H9 (cell line): ENCODE data around the gene ZNF593. TPM values are rescaled to one million over a fixed set of nuclear protein-coding genes. Genes with fewer than 3 reads are reported as not detected.

Experiments used
- DNase-seq: peaks from one replicate; pipeline ENCODE4 v3.0.0-alpha.2; 2017
- H2AFZ ChIP-seq: one replicate; pipeline ENCODE4 v1.6.1; 2013; ENCODE audit warnings: mild to moderate bottlenecking, low read length, control low read depth, moderate library complexity
- H2AK5ac ChIP-seq: 2 replicates; pipeline ENCODE4 v1.6.1; 2013; ENCODE audit warnings: low read length, control low read depth, mixed read lengths; ENCODE audit not compliant: insufficient read length
- H2BK120ac ChIP-seq: one replicate; pipeline ENCODE4 v1.6.1; 2013; ENCODE audit warnings: low read depth, mild to moderate bottlenecking, low read length, control low read depth, inconsistent platforms; ENCODE audit not compliant: poor library complexity, severe bottlenecking
- H2BK12ac ChIP-seq: 2 replicates; pipeline ENCODE4 v1.6.1; 2013; ENCODE audit warnings: low read length, control low read depth, mixed read lengths, low read depth; ENCODE audit not compliant: insufficient read length
- H2BK15ac ChIP-seq: 2 replicates; pipeline ENCODE4 v1.6.1; 2013; ENCODE audit warnings: low read depth, low read length, control low read depth
- H2BK20ac ChIP-seq: one replicate; pipeline ENCODE4 v1.6.1; 2013; ENCODE audit warnings: low read depth, mild to moderate bottlenecking, low read length, control low read depth, inconsistent platforms; ENCODE audit not compliant: poor library complexity, severe bottlenecking
- H2BK5ac ChIP-seq: 2 replicates; pipeline ENCODE4 v1.6.1; 2013; ENCODE audit warnings: low read length, control low read depth, mixed read lengths; ENCODE audit not compliant: insufficient read length
- H3K14ac ChIP-seq: 2 replicates; pipeline ENCODE4 v1.6.1; 2013; ENCODE audit warnings: low read length, control low read depth; ENCODE audit not compliant: insufficient read depth
- H3K18ac ChIP-seq: 2 replicates; pipeline ENCODE4 v1.6.1; 2013; ENCODE audit warnings: low read depth, mild to moderate bottlenecking, mixed read lengths, low read length, control low read depth; ENCODE audit not compliant: insufficient read length
- H3K23ac ChIP-seq: 2 replicates; pipeline ENCODE4 v1.6.1; 2013; ENCODE audit warnings: low read length, control low read depth, mixed read lengths, low read depth; ENCODE audit not compliant: insufficient read length
- H3K23me2 ChIP-seq: 2 replicates; pipeline ENCODE4 v1.6.1; 2013; ENCODE audit warnings: low read depth, mild to moderate bottlenecking, mixed read lengths, low read length, control low read depth; ENCODE audit not compliant: insufficient read length, poor library complexity, severe bottlenecking
- H3K27ac ChIP-seq: 2 replicates; pipeline ENCODE4 v1.5.1; 2013; ENCODE audit warnings: low read length, control low read depth, mixed read lengths, low read depth; ENCODE audit not compliant: insufficient read length
- H3K27me3 ChIP-seq: 2 replicates; pipeline ENCODE4 v1.6.1; 2013; ENCODE audit warnings: low read length, control low read depth, inconsistent platforms; ENCODE audit not compliant: insufficient read depth
- H3K4ac ChIP-seq: 2 replicates; pipeline ENCODE4 v1.6.1; 2013; ENCODE audit warnings: low read depth, mild to moderate bottlenecking, control low read depth, inconsistent platforms, low read length, moderate library complexity
- H3K4me1 ChIP-seq: 2 replicates; pipeline ENCODE4 v1.6.1; 2013; ENCODE audit warnings: low read length, control low read depth, inconsistent platforms; ENCODE audit not compliant: insufficient read depth
- H3K4me2 ChIP-seq: 2 replicates; pipeline ENCODE4 v1.6.1; 2013; ENCODE audit warnings: low read length, control low read depth, mixed read lengths; ENCODE audit not compliant: insufficient read length, insufficient read depth
- H3K56ac ChIP-seq: 2 replicates; pipeline ENCODE4 v1.6.1; 2013; ENCODE audit warnings: low read depth, mild to moderate bottlenecking, mixed read lengths, low read length, control low read depth; ENCODE audit not compliant: insufficient read length
- H3K79me1 ChIP-seq: 2 replicates; pipeline ENCODE4 v1.6.1; 2013; ENCODE audit warnings: low read depth, mild to moderate bottlenecking, moderate library complexity, low read length, control low read depth, inconsistent platforms; ENCODE audit not compliant: insufficient read depth, poor library complexity, severe bottlenecking
- H3K79me2 ChIP-seq: 2 replicates; pipeline ENCODE4 v1.6.1; 2013; ENCODE audit warnings: low read length, control low read depth, inconsistent platforms; ENCODE audit not compliant: insufficient read depth
- H3K9ac ChIP-seq: 2 replicates; pipeline ENCODE4 v1.6.1; 2013; ENCODE audit warnings: low read length, control low read depth, mixed read lengths; ENCODE audit not compliant: insufficient read length; ENCODE audit errors: extremely low read depth
- H3K9me3 ChIP-seq: one replicate; pipeline ENCODE4 v1.6.1; 2013; ENCODE audit warnings: low read depth, low read length, inconsistent platforms; ENCODE audit not compliant: control insufficient read depth
- H3T11ph ChIP-seq: one replicate; pipeline ENCODE4 v1.6.1; 2013; ENCODE audit warnings: mild to moderate bottlenecking, low read length, control low read depth, inconsistent platforms
- H4K20me1 ChIP-seq: one replicate; pipeline ENCODE4 v1.6.1; 2013; ENCODE audit not compliant: control insufficient read depth, insufficient read length, insufficient read depth
- H4K5ac ChIP-seq: 2 replicates; pipeline ENCODE4 v1.6.1; 2013; ENCODE audit warnings: low read depth, mild to moderate bottlenecking, mixed read lengths, low read length, control low read depth; ENCODE audit not compliant: insufficient read length
- H4K8ac ChIP-seq: replicated peaks from 2 replicates; pipeline ENCODE4 v1.6.1; 2013; ENCODE audit warnings: low read length, control low read depth, mixed read lengths, low read depth; ENCODE audit not compliant: insufficient read length
- H4K91ac ChIP-seq: 2 replicates; pipeline ENCODE4 v1.6.1; 2013; ENCODE audit warnings: low read depth, mild to moderate bottlenecking, moderate library complexity, mixed read lengths, low read length, control low read depth; ENCODE audit not compliant: insufficient read length
- H3K27ac Mint-ChIP-seq, 3 experiments: 2 replicates in 2 of 3; 3 replicates in 1 of 3; pipeline ENCODE4 v1.8.0; 2020 to 2021; ENCODE audit warnings: mixed read lengths in 3 of 3, mild to moderate bottlenecking in 1 of 3, moderate library complexity in 1 of 3
- H3K27me3 Mint-ChIP-seq: 2 replicates; pipeline ENCODE4 v1.8.0; 2021; ENCODE audit warnings: low read depth, mild to moderate bottlenecking, moderate library complexity, mixed read lengths
- H3K36me3 Mint-ChIP-seq, 3 experiments: 2 replicates in 2 of 3; 3 replicates in 1 of 3; pipeline ENCODE4 v1.8.0; 2020 to 2021; ENCODE audit warnings: low read depth in 3 of 3, mixed read lengths in 3 of 3; ENCODE audit not compliant: insufficient read depth in 1 of 3
- H3K4me1 Mint-ChIP-seq, 2 experiments: 2 replicates each; pipeline ENCODE4 v1.8.0; 2020; ENCODE audit warnings: mixed read lengths in 2 of 2
- H3K4me3 Mint-ChIP-seq, 2 experiments: 2 replicates in 1 of 2; 3 replicates in 1 of 2; pipeline ENCODE4 v1.8.0; 2020 to 2021; ENCODE audit warnings: mild to moderate bottlenecking in 2 of 2, mixed read lengths in 2 of 2, moderate library complexity in 1 of 2
- H3K9me3 Mint-ChIP-seq, 2 experiments: 2 replicates in 1 of 2; 3 replicates in 1 of 2; pipeline ENCODE4 v1.8.0; 2020; ENCODE audit warnings: mild to moderate bottlenecking in 2 of 2, mixed read lengths in 2 of 2, moderate library complexity in 1 of 2
- WGBS: extraction: QIAGEN DNeasy Blood & Tissue Kit; methylation state at CpG from one replicate; pipeline ENCODE4 v1.1.7; 2013; ENCODE audit warnings: missing lambda C conversion rate, low lambda C conversion rate, mixed read lengths; ENCODE audit not compliant: insufficient read length; ENCODE audit errors: extremely low coverage; 5-methylcytosine and 5-hydroxymethylcytosine counted together
- total RNA-seq: library from RNA; stranded (reverse); gene quantifications from 2 replicates; pipeline ENCODE4 v1.2.1, GENCODE V29; 2021
- TF ChIP-seq, protein P1 (sequence below): fragments of 200-600 bp; sonication (generic); conservative IDR thresholded peaks from 3 replicates; pipeline ENCODE4 v1.8.0; 2021; ENCODE audit warnings: antibody characterized with exemption, mild to moderate bottlenecking

ZNF593 gene
- total RNA-seq, 1 experiment from 2014 or later: 48.2 TPM

DNA sequence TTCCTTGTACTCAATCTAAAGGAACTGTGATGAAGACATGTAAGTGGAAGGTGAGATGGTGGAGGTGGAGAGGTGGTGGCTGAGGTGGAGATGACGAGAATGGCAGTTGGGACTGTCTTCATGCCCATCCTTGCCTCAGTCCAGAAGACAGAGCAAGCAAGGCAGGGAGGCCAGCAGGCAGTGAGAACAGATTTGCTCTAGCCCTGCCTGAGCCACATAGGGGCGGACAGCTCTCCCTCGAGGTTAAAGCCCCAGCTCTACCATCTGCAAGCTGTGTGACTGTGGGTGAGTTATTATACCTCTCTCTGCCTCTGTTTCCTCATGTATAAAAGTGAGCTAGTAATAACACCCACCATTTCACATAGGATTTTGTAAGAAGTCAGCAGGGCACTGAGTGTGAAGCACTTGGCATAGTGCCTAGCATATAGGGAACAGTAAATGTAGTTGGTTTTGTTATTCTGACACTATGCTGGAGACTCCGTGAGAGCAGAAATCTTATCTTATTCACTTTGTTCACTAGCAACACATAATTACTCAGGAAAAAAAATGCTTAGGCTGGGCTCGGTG is 15.7 kb upstream of the ZNF593 start:
- Mint-ChIP-seq H3K27ac (no peak overlapping the region), H3K27me3 (peaks cover 100% of the 10 kb centered on the region), H3K4me1 (peaks cover 32 to 45% of the 10 kb centered on the region in 2 experiments), H3K36me3 (no peaks in the 10 kb centered on the region), H3K4me3 (no peak overlapping the region), H3K9me3 (no peaks in the 10 kb centered on the region)
- Histone ChIP-seq H3K4ac (no peak overlapping the region), H3K9me3 (no peaks in the 10 kb centered on the region), H3K23me2 (peaks cover 13% of the 10 kb centered on the region), H2BK5ac (no peak overlapping the region), H4K8ac (no peak overlapping the region), H4K20me1 (no peaks in the 10 kb centered on the region), H2BK15ac (no peak overlapping the region), H3K9ac (no peak overlapping the region), H3K23ac (no peak overlapping the region), H2AFZ (no peak overlapping the region), H2BK120ac (no peak overlapping the region), H3K79me1 (no peaks in the 10 kb centered on the region), H4K91ac (no peak overlapping the region), H3K56ac (no peak overlapping the region), H3K18ac (no peak overlapping the region), H3T11ph (no peak overlapping the region), H3K4me2 (no peak overlapping the region), H3K14ac (no peak overlapping the region), H3K4me1 (peaks cover 10% of the 10 kb centered on the region; the same call in 1 of the 2 replicates), H2AK5ac (no peak overlapping the region), H4K5ac (no peak overlapping the region), H3K27ac (no peak overlapping the region), H3K79me2 (no peaks in the 10 kb centered on the region), H3K27me3 (peaks cover 31% of the 10 kb centered on the region; the same call in 1 of the 2 replicates), H2BK12ac (no peak overlapping the region), H2BK20ac (no peak overlapping the region)
- WGBS: no CpG with 5 or more reads among the region's 5 CpGs
- TF ChIP-seq, protein P1, sequence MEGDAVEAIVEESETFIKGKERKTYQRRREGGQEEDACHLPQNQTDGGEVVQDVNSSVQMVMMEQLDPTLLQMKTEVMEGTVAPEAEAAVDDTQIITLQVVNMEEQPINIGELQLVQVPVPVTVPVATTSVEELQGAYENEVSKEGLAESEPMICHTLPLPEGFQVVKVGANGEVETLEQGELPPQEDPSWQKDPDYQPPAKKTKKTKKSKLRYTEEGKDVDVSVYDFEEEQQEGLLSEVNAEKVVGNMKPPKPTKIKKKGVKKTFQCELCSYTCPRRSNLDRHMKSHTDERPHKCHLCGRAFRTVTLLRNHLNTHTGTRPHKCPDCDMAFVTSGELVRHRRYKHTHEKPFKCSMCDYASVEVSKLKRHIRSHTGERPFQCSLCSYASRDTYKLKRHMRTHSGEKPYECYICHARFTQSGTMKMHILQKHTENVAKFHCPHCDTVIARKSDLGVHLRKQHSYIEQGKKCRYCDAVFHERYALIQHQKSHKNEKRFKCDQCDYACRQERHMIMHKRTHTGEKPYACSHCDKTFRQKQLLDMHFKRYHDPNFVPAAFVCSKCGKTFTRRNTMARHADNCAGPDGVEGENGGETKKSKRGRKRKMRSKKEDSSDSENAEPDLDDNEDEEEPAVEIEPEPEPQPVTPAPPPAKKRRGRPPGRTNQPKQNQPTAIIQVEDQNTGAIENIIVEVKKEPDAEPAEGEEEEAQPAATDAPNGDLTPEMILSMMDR: no peak
- DNase-seq: no peak
